SK-N-SH treated with all-trans-retinoic acid at 6 μM for 48 hours (cell line): ENCODE data around the gene FTCD.

Experiments
- ISL1 ChIP-seq: fragments of 250-450 bp; sonication (Bioruptor Pico); IDR thresholded peaks from 2 replicates; pipeline ENCODE4 v2.1.2; 2022; ENCODE audit warnings: mild to moderate bottlenecking, moderate library complexity
- PPARA ChIP-seq: fragments of 250-450 bp; sonication (Bioruptor Pico); IDR thresholded peaks from 2 replicates; pipeline ENCODE4 v1.5.0; 2020; ENCODE audit warnings: mild to moderate bottlenecking, borderline replicate concordance
- ZC3H10 ChIP-seq: fragments of 250-450 bp; sonication (Bioruptor Pico); IDR thresholded peaks from 2 replicates; pipeline ENCODE4 v1.5.1; 2021; ENCODE audit warnings: mild to moderate bottlenecking, moderate library complexity
- ZFP3 ChIP-seq: fragments of 250-450 bp; sonication (Bioruptor Pico); IDR thresholded peaks from 2 replicates; pipeline ENCODE4 v1.5.0; 2020; ENCODE audit warnings: mild to moderate bottlenecking, moderate library complexity
- ZNF70 ChIP-seq: fragments of 450-650 bp; formaldehyde crosslinking; IDR thresholded peaks from 2 replicates; pipeline ENCODE4 v1.5.0; 2020; ENCODE audit warnings: mild to moderate bottlenecking, moderate library complexity
- ZNF8 ChIP-seq: fragments of 450-650 bp; formaldehyde crosslinking; IDR thresholded peaks from 2 replicates; pipeline ENCODE4 v1.5.0; 2020; ENCODE audit warnings: mild to moderate bottlenecking, moderate library complexity
- TF ChIP-seq, protein P1 (sequence below): fragments of 250-450 bp; sonication (Bioruptor Pico); IDR thresholded peaks from 2 replicates; pipeline ENCODE4 v1.5.1; 2020; ENCODE audit warnings: low read depth, mild to moderate bottlenecking, moderate library complexity
- TF ChIP-seq, protein P2 (sequence below): fragments of 250-450 bp; sonication (Bioruptor Pico); IDR thresholded peaks from 2 replicates; pipeline ENCODE4 v1.5.1; 2021; ENCODE audit warnings: mild to moderate bottlenecking, moderate library complexity

DNA sequence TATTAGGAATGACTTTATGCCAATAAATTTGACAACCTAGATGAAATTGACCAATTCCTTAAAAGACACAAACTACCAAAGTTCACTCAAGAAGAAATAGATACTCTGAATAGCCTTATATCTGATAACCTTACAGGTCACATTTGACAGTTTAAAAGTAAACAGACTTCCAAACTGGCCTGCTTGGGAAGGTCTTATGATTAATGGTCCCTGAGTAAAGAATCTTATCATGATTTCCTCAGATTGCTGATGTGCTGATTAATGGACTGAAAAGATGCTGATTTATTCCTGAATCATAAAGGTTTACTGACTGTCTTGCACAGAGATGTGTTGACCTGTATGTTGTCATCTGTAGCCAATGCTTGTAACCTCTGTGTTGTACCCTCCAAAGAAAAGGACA lies 9.7 kb upstream of the FTCD start:
- TF ChIP-seq ZNF8 (CRISPR knock-in tag), result no peak
- TF ChIP-seq ZNF70 (CRISPR knock-in tag), result no peak
- no peak for TF ChIP-seq ISL1
- TF ChIP-seq, protein P1, sequence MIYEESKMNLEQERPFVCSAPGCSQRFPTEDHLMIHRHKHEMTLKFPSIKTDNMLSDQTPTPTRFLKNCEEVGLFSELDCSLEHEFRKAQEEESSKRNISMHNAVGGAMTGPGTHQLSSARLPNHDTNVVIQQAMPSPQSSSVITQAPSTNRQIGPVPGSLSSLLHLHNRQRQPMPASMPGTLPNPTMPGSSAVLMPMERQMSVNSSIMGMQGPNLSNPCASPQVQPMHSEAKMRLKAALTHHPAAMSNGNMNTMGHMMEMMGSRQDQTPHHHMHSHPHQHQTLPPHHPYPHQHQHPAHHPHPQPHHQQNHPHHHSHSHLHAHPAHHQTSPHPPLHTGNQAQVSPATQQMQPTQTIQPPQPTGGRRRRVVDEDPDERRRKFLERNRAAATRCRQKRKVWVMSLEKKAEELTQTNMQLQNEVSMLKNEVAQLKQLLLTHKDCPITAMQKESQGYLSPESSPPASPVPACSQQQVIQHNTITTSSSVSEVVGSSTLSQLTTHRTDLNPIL (CRISPR knock-in tag), result no peak
- no peak for TF ChIP-seq ZC3H10 (CRISPR knock-in tag)
- TF ChIP-seq, protein P2, sequence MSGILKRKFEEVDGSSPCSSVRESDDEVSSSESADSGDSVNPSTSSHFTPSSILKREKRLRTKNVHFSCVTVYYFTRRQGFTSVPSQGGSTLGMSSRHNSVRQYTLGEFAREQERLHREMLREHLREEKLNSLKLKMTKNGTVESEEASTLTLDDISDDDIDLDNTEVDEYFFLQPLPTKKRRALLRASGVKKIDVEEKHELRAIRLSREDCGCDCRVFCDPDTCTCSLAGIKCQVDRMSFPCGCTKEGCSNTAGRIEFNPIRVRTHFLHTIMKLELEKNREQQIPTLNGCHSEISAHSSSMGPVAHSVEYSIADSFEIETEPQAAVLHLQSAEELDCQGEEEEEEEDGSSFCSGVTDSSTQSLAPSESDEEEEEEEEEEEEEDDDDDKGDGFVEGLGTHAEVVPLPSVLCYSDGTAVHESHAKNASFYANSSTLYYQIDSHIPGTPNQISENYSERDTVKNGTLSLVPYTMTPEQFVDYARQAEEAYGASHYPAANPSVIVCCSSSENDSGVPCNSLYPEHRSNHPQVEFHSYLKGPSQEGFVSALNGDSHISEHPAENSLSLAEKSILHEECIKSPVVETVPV (CRISPR knock-in tag), result no peak
- TF ChIP-seq ZFP3 (CRISPR knock-in tag), result no peak
- no peak for TF ChIP-seq PPARA
